GM18511 (cell line): Measurements from ENCODE around the gene CETN2.

Source experiments
- ATAC-seq: cut with Tn5 transposase; IDR thresholded peaks from one replicate; pipeline ENCODE4 v1.9.1; 2021; ENCODE audit warnings: mild to moderate bottlenecking, moderate library complexity; ENCODE audit not compliant: unreplicated experiment

Gene CETN2

DNA sequence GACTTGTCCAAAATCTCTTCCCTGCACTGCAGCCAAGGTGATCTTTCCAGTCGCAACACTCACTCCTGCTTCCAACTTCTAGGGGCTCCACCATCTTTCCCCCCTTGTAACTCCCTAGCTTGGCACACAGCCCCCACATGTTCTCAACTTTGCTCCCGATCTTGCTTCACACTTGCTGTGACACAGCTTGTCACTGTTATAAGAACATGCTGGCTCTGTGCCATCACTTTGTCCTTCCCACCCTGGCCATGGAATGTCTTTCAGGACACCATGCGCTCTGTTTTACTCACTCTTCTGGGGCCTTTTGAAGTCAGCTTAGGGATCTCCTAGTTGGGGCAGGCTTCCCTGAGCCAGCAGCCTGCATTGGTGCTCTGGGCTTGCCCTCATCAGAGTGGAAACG is 2.8 kb upstream of the CETN2 start:
- no peak for ATAC-seq

DNA sequence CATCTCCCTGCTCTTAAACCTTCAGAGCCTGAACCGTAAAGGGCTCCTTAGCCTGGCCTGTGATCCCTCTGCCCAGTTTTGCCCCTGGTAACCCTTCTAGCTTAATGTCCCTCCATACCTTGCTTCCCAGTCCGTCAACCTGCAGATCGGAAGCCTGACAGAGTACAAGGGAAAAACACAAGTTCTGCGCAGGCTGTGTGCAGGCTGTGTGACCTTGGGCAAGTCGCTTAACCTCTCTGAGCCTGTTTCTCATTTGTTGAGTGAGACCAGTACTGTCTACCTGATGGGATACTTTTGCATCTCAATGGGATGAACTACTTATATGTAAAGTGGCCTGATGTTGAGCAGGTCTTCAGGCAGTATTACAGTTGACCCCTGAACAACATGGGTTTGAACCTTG is 2.0 kb upstream of the CETN2 start:
- no peak for ATAC-seq

DNA sequence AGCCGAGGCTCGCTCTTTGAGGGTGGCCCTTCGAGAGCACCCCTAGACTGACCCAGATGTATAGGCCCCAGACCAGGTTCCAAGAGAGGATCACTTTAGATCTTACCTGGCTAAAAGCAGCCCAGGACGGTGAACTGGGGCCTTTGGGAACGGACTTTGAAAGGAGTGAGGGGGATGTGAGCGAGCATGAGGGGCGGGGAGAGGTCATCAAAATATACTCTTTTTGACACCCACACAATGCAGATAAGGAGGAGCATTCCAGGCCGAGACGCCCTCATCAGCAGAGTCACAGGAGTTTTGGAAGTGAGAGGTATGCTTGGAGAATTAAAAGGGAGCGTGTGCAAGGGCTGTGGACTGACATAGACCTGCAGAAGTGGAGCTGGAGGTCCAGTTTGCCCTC is 834 bp upstream of the CETN2 start:
- ATAC-seq, result no peak

DNA sequence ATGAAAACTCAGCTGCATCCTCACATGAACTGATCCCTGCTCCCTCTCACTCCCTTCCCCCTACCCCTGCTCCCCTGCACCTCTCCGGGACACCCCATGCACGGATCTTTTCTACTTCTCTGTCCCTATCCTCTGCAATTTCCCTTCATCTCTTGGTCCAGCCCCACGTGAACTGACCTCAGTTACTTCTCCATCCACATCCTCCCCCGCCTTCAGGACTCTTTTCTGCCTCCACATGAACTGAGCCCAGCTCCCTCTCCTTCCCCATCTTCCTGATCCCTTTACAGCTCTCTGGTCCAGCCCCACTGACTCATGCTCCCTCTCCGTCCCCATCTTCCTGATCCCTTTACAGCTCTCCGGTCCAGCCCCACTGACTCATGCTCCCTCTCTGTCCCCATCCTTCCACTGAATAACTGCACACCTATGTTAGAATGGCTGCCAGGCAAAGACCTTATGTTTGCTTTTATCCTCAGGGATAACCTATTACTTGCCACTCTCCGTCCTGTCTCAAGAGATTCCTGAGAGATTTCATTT is 5.6 kb downstream of the CETN2 start:
- no peak for ATAC-seq

DNA sequence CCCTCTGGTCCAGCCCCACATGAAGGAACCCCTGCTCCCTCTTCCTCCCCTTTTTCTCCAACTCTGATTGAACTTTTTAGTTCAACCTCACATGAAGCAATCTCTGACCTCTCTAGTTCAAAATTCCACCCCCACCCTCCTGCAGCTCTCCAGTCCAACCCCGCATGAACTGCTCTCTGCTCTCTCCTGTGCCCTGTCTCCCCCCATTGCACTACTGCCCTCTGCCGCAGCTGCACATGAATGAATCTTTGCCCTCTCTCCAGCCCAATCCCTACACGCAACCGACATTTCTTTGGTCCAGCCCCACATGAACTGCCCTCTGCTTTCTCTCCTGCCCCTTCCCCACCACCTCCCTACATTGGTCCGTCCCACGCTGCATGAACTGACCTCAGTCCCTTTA is 6.9 kb downstream of the CETN2 start:
- ATAC-seq, result no peak

DNA sequence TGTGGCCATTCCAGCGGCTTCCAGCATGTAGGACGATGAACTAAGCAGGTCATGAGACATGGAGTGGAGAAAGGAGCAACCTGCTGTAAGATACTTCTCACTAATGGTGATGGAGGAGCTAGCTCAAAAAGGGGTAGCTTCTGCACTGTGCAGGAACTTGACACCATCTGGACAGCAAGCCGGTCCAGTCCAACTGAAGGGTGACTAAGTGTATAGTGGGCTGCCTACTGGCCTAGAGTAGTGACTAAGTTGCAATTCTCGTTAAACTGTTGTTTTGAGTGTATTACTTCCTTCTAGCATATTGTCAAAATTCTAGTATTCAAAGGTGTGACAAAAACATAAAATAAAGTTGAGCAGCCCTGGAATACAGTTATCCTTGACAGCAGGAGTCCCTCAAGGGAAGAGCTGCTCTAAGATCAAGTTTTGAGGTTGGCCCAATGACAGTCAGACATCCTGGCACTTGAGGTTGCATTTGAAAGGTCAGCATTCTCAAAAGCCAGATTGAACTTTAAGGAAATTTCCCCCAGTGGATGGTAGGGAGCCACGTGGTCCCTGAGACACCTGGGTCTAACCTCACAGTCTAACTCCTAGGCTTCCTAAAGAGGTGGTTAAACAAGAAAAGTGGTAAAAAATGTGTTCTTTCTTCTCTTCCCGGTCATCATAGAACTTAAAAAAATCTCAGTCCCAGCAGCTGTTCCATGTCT is 8.0 kb downstream of the CETN2 start:
- ATAC-seq, result no peak

DNA sequence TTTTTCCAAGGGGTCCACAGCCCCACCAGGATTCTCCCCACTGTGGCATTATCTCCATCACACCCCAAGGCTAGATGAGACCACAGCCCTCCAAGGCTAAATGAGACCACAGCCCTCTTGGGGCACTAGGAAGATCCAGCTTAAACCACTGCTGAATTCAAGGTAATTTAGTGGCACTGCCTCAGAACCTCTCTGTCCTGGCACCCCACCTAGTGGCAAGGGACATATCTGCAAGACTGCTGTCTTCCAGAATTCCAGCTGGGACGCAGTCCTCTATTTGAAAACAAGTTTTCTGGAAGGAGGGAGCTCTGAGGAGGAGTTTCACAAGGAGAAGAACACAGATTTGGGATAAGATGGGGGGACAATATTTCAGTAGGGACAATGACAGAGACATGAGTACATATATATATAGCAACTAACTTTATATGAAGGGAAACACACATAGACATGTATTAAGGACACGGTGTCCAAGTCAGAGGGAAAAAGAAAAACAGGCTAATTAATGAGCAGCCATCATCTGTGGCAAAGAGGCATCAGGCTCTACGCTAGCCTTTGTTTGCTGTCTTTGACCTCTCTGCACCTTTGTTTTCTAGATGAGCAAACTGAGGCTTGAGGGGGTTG is 9.3 kb downstream of the CETN2 start:
- peak; percentile 44 for ATAC-seq

DNA sequence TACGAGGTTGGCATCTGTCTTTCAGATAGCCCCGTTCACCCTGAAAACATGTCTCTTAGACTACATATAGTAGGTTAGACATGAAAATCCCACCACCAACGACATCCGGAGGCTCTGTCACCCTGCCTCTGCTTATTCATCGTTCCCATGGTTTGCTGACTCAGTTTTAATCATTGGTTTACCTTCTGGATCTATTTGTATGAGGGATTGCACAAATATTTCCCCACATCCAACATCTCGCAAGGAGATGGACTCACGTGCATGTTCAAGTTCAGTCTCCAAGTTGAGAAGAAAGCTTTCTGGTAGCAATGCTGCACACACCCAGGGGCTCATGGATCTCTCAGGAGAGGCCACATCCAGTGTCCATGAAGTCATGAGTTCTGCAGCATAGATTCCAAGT is 10.8 kb downstream of the CETN2 start:
- ATAC-seq, result no peak

DNA sequence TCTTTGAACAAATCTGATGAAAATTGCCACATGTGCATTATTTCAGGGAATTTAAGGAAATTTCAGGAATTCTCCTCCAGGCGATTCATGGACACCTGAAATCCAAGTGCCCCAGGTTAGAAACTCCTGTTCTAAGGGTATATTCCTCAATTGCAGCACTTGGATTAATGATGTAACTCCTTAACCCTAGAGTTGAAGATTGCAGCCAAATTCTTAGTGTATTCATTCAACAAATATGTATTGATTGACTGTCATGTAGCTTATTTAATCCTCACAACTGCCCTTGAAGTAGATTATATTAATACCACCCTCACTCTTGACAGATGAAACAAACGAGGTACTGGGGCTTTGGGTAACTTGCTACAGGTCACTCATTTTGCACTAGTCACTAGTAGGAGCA is 11.3 kb downstream of the CETN2 start:
- no peak for ATAC-seq

DNA sequence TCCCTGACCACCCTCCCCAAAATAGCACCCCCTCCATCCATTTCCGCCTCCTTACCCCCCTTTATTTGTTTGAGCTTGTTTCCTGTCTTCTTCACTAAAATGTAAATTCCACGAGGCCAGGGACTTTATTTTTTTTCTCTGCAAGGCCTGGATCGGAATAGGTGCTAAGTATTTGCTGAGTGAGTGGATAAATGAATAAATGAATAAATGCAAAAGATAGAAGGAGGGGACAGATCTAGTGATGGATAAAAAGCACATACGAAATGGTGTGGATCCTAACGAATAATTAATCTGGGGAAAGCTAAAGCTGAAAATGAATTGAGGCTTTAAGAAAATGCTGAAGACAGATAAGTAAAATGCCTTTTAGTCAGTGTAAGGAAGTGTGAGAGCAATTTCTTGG is 12.2 kb downstream of the CETN2 start:
- no peak for ATAC-seq

DNA sequence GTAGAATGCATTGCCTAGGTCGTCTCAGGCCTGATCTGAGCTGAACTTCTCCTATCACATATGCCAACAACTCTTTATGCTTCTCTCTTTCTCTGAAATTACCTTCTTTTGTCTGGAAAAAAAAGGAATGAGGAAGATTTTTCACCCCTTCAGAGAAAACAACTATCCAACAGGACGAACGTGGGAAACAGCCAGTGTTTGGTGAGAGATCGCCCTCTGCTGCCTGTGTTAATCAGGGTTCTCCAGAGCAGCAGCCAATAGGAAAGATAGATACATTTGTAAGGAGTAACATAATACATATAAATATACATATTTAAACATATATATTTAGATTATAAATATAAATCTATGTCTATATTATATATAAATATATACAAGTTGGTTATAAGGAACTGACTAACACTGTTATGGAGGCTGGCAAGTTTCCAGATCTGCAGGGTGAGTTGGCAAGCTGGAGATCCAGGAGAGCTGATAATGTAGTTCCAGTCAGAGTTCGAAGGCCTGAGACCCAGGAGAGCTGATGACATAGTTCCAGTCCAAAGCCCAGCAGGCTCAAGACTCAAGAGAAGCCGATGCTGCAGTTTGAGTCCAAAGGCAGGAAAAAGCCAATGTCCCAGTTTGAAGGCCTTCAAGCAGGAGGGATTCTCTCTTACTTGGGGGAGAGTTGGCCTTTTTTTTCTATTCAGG is 13.3 kb downstream of the CETN2 start:
- ATAC-seq, result no peak

DNA sequence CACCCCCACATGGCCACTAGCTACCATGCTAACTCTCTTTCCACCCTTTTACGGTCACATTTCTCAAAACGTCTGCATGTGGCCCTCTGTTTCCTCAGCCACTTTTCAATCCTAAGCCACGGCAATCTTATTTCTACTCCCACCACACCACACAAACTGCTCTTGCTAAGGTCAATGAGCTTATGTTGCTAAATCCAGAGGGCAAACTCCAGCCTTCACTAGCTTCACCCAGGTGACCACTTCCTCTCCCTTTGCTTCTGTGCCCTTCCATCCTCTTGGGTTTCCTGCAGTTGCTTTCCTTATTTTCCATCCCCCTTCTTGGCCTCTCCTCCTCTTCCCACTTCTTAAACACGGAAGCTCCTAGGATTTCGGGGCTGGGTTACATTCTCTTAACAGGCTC is 16.5 kb downstream of the CETN2 start:
- ATAC-seq, result no peak

DNA sequence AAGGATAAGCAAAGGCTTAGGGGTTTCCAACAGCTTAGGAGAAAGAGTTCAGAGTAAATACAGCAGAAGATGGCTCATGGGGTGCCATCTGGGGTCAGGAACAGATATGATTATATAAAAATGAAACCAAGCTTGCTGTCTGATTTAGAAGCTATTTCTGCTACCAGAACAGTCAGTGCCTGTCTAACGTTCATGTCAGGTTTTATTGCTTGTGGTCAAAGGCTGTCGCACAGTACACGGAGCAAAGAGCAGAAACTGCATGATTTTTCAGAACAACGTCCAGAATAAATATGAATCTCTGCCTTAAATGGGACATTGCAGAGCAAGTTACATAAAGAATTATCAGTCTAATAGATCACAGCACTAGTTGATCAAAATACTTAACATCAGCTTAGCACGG is 17.4 kb downstream of the CETN2 start:
- ATAC-seq, result no peak

DNA sequence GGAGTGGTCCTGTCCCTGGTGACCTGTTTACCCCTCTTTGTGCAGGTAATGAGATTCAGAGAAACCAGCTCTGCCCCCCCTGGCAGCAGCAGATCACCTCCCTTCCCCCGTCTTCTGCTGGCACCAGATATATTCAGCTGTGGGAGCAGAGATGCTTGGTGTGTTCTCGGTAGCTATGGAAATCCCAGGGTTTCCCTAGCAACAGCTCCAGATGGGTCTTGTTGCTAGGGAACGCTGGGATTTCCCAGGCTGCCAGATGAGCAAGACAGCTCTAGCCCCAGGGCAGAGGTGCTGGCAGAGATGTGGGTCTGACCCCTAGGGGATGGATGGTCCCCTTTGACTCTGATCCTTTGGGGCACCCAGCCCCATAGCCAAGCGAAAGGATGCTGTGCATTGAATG is 20.2 kb downstream of the CETN2 start:
- ATAC-seq, result no peak

DNA sequence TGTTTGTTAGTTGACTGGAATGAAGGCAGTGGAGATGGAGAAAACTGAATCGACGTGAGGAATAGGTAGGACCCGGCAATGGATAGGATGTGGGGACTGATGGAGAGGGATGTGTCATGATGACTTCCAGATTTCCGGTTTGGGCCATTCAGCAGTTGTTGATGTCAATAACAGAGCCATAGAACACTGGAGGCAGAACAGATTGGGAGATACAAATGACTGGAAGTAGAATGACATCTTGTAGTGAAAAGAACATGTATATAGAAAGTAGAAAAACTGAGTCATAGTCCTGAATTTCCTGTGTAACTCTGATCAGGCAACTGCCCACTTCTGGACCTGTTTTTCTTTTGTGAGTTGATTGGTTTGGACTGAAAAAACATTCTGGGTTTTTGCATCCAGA is 24.5 kb downstream of the CETN2 start:
- ATAC-seq, result no peak

DNA sequence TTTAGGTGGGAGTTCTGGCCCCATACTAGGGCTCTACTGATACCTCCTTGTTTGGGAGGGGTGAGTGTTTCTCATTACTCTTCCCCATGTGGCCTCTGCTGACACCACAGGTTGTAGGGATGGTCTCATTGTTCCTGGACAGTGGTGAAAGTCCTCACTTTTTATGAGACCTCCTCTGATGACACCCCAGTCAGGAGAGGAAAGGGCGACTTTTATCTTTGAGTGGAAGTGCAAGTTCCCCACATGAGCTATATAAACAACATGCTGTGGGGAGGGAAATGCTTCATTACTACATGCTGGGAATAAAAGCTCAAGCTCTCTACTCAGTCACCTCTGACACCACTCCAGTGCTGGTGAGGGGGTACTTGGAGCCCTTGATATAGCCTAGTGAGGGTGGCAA is 31.6 kb downstream of the CETN2 start:
- ATAC-seq, result no peak

DNA sequence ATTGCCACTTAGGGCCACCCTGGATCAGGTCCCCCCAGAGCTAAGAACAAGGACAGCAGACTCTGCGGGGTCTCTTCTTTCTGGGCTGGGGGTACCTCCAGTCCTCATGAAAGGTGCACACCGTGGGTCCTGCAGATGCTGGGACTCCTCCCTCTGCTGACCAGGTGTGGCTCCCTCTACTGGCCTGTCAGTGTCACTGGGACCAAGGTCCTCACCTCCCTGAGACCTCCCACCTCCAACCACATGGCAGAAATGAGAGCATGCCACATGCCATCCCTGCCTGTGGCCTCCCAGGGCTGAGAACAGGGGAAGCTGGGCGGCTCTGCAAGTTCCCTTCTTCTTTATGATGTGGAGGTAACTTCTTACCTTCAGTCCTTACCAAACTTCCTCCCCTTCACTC is 43.5 kb downstream of the CETN2 start:
- peak; percentile 91 for ATAC-seq
